Mesothelial cell of epicardium (in vitro differentiated cells): Measurements from ENCODE around the gene CYSLTR2. TPM values are rescaled to one million over a fixed set of nuclear protein-coding genes. Genes with fewer than 3 reads are reported as not detected.

Experiments
- DNase-seq, 2 experiments: peaks; one replicate each; pipeline ENCODE4 v3.0.0; 2021; ENCODE audit warnings: low spot score in 2 of 2; ENCODE audit not compliant: unreplicated experiment in 2 of 2
- H3K27ac Mint-ChIP-seq: 2 replicates; pipeline ENCODE4 v1.8.0; 2021; ENCODE audit warnings: mixed read lengths
- H3K27me3 Mint-ChIP-seq: 2 replicates; pipeline ENCODE4 v1.8.0; 2021; ENCODE audit warnings: low read depth, mixed read lengths
- H3K36me3 Mint-ChIP-seq: 2 replicates; pipeline ENCODE4 v1.8.0; 2021; ENCODE audit warnings: mixed read lengths
- H3K4me1 Mint-ChIP-seq: 2 replicates; pipeline ENCODE4 v1.8.0; 2021; ENCODE audit warnings: mixed read lengths
- H3K4me3 Mint-ChIP-seq: 2 replicates; pipeline ENCODE4 v1.8.0; 2021; ENCODE audit warnings: mild to moderate bottlenecking, moderate library complexity, mixed read lengths
- H3K9me3 Mint-ChIP-seq: 2 replicates; pipeline ENCODE4 v1.8.0; 2021; ENCODE audit warnings: mixed read lengths
- CTCF ChIP-seq: fragments of 200-600 bp; sonication (generic); IDR thresholded peaks from one replicate; pipeline ENCODE4 v1.5.0; 2021; ENCODE audit warnings: antibody characterized with exemption; ENCODE audit not compliant: unreplicated experiment
- total RNA-seq: library from RNA; stranded (reverse); gene quantifications from 3 replicates; pipeline ENCODE4 v1.2.1, GENCODE V29; 2021

CYSLTR2 gene
- total RNA-seq, 1 donor from 2014 or later, result 3.9 TPM

DNA sequence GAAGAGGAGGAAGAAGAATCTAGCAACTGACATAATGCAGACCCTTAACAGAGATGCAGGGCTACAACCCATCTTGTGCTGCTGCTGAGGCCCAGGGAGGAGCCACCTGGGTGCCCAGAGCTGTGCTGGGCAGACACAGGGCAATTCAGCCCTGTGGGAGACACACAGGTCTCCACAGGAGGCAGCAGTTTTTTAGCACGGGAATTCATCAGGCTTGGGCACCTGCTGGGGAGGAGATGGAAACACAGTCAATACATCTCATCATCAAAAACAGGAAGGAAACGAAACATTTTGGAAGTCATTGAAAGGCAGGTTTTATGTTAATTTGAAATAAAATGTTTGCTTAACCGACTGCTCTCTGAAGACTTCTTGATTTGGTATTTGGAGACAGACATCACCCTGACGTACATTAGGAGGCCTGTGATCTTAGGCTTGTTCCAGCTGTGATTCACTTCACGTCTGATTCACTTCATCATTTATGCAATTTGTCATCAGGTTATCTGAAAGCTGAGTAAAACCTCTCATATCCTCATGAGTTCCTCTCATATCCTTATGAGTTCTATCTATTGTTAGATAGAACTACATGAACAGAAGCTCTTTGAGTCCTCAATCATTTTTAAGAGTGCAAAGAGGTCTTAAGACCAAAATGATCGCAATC lies 77.4 kb downstream of the CYSLTR2 start:
- peaks cover 10% of the 10 kb centered on the region for H3K4me1 Mint-ChIP-seq
- no peak overlapping the region for H3K4me3 Mint-ChIP-seq
- peak; percentile 16 for TF ChIP-seq CTCF
- no peak overlapping the region for H3K27ac Mint-ChIP-seq
- H3K9me3 Mint-ChIP-seq, result peaks cover 2% of the 10 kb centered on the region
- DNase-seq, result no peak
- H3K27me3 Mint-ChIP-seq, result peaks cover 11% of the 10 kb centered on the region
- no peaks in the 10 kb centered on the region for H3K36me3 Mint-ChIP-seq

GRCh38 chr13:48731957-48732569 lies 78.3 kb downstream of the CYSLTR2 start:
- Mint-ChIP-seq H3K27ac (no peak overlapping the region), H3K4me3 (no peak overlapping the region)

GRCh38 chr13:48733739-48734335 lies 80.1 kb downstream of the CYSLTR2 start:
- Mint-ChIP-seq H3K4me3 (no peak overlapping the region), H3K9me3 (no peaks in the 10 kb centered on the region), H3K27me3 (peaks cover 11% of the 10 kb centered on the region), H3K4me1 (peaks cover 2% of the 10 kb centered on the region), H3K27ac (no peak overlapping the region), H3K36me3 (no peaks in the 10 kb centered on the region)
- no peak for DNase-seq
- TF ChIP-seq CTCF, result no peak

More at GRCh38 chr13:48731957-48732569, 78.3 kb downstream of the CYSLTR2 start:
- peak in 1 of 2 experiments; percentile 63 for DNase-seq
- TF ChIP-seq CTCF, result peak; percentile 61
- Mint-ChIP-seq H3K4me1 (peaks cover 9% of the 10 kb centered on the region), H3K27me3 (peaks cover 11% of the 10 kb centered on the region), H3K36me3 (no peaks in the 10 kb centered on the region), H3K9me3 (no peaks in the 10 kb centered on the region)

DNA sequence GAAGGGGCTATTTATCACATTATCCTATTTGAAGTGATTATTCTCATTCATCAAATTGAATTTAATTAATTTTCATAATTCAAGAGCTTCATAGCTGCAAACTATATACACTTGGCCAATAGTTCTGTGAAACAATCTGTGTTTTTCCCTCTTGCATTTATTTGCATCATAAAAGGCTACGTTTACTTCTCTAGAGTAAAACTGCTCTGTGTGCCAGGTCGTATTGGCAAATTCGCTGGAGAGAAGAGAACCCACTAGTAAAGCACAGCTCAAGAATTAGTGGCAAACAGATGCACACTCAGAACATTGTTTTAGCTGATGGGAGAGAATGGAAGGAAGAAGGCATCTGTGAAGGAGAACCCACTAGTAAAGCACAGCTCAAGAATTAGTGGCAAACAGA lies 81.8 kb downstream of the CYSLTR2 start:
- DNase-seq, result no peak
- no peak overlapping the region for H3K4me3 Mint-ChIP-seq
- H3K9me3 Mint-ChIP-seq, result no peaks in the 10 kb centered on the region
- no peak for TF ChIP-seq CTCF
- peaks cover 7% of the 10 kb centered on the region for H3K4me1 Mint-ChIP-seq
- no peak overlapping the region for H3K27ac Mint-ChIP-seq
- no peaks in the 10 kb centered on the region for H3K36me3 Mint-ChIP-seq
- peaks cover 11% of the 10 kb centered on the region for H3K27me3 Mint-ChIP-seq

DNA sequence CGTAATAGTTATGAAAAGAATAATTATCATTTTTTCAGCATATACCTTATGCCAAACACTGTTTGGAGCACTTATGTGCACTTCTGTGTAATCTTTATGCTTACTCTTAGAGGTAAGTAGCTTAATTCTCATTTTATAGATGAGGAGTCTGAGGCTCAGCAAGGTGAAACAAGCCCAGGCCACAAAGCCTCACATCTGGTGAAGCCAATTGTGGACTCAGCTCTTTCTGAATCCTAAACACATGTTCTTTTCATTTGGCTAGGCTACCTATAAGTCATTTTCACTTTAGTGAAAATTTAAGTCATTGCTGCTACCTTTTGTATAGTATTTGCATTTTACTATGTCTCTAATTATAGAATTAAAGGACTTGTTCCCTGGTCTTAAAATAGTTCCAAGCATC lies 84.0 kb downstream of the CYSLTR2 start:
- Mint-ChIP-seq H3K9me3 (no peaks in the 10 kb centered on the region), H3K4me3 (no peak overlapping the region), H3K27ac (no peak overlapping the region), H3K27me3 (peaks cover 5% of the 10 kb centered on the region), H3K4me1 (peaks cover 13% of the 10 kb centered on the region), H3K36me3 (no peaks in the 10 kb centered on the region)
- TF ChIP-seq CTCF, result no peak
- no peak for DNase-seq
